NCI-H446 treated with DMSO at 0.1 percent for 48 hours (cell line): Measurements from ENCODE around the gene GSG1L.

Experiments
- DNase-seq: peaks from one replicate; lab custom pipeline; 2025; lab: John Stamatoyannopoulos, UW

Gene GSG1L

GRCh38 chr16:27791404-27791719 lies 272.2 kb downstream of the GSG1L start:
- no peak for DNase-seq

- DNase-seq, result no peak
Observed at GRCh38 chr16:27790546-27791403, 272.7 kb downstream of the GSG1L start.

- DNase-seq, result no peak
Observed at GRCh38 chr16:27789595-27790241, 273.8 kb downstream of the GSG1L start.

- DNase-seq, result no peak
Observed at GRCh38 chr16:27789150-27789549, 274.4 kb downstream of the GSG1L start.

GRCh38 chr16:27787665-27788064 lies 275.8 kb downstream of the GSG1L start:
- DNase-seq, result no peak

- DNase-seq, result no peak
Observed at GRCh38 chr16:27786923-27787625, 276.4 kb downstream of the GSG1L start.

- DNase-seq, result no peak
Observed at GRCh38 chr16:27786221-27786922, 277.1 kb downstream of the GSG1L start.

GRCh38 chr16:27785307-27785678 lies 278.2 kb downstream of the GSG1L start:
- DNase-seq, result no peak

GRCh38 chr16:27784351-27785306 lies 278.9 kb downstream of the GSG1L start:
- DNase-seq, result no peak

- no peak for DNase-seq
Observed at GRCh38 chr16:27781981-27782880, 281.3 kb downstream of the GSG1L start.

GRCh38 chr16:27781195-27781524 lies 282.4 kb downstream of the GSG1L start:
- no peak for DNase-seq

GRCh38 chr16:27780468-27781194 lies 282.9 kb downstream of the GSG1L start:
- DNase-seq, result no peak

- DNase-seq, result no peak
Observed at GRCh38 chr16:27779641-27780164, 283.8 kb downstream of the GSG1L start.

GRCh38 chr16:27778926-27779570 lies 284.5 kb downstream of the GSG1L start:
- no peak for DNase-seq

- no peak for DNase-seq
Observed at GRCh38 chr16:27778171-27778925, 285.2 kb downstream of the GSG1L start.

GRCh38 chr16:27777527-27777926 lies 286.0 kb downstream of the GSG1L start:
- DNase-seq, result no peak

- DNase-seq, result no peak
Observed at GRCh38 chr16:27776556-27777225, 286.8 kb downstream of the GSG1L start.

- DNase-seq, result no peak
Observed at GRCh38 chr16:27775254-27775653, 288.3 kb downstream of the GSG1L start.
